ENCODE results near the gene LRRC51.

DNA sequence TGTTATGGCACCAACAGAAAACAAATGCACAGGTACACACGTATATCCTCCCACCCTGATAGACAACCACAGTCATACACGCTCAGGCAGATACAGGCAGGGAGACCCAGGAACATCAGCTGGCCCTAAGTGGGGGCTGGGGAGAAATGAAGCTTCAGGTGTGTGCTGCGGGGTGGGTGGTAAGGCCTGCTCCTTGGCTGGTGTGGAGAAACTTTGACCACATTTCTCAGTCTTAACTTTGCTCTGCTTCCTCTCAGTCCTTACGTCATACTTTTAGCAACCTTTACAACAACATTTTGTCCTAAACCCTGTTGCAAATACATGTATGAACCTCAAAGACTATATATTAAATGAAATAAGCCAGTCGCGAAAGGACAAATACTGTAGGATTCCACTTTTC, 38.5 kb downstream of the LRRC51 start:
- TF ChIP-seq, protein P1, sequence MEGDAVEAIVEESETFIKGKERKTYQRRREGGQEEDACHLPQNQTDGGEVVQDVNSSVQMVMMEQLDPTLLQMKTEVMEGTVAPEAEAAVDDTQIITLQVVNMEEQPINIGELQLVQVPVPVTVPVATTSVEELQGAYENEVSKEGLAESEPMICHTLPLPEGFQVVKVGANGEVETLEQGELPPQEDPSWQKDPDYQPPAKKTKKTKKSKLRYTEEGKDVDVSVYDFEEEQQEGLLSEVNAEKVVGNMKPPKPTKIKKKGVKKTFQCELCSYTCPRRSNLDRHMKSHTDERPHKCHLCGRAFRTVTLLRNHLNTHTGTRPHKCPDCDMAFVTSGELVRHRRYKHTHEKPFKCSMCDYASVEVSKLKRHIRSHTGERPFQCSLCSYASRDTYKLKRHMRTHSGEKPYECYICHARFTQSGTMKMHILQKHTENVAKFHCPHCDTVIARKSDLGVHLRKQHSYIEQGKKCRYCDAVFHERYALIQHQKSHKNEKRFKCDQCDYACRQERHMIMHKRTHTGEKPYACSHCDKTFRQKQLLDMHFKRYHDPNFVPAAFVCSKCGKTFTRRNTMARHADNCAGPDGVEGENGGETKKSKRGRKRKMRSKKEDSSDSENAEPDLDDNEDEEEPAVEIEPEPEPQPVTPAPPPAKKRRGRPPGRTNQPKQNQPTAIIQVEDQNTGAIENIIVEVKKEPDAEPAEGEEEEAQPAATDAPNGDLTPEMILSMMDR (conservative IDR thresholded peaks at IDR 0.05 in 1 of 2, IDR thresholded peaks at IDR 0.05 in 1 of 2; ENCODE audit: low read depth in 1 of 2, low read length in 2 of 2) = no peak
- TF ChIP-seq EZH2 (IDR thresholded peaks at IDR 0.05; ENCODE audit: low read length, missing control alignments) = no peak
